GM12891 (cell line): Measurements from ENCODE around the gene LRP1B.

Source experiments
- DNase-seq: peaks from one replicate; pipeline ENCODE4 v3.0.0; 2011; ENCODE audit warnings: low spot score; ENCODE audit not compliant: insufficient read length
- FAIRE-seq: peaks from 2 replicates; lab custom pipeline; 2011; peaks lifted over from hg19 to GRCh38; lab: Jason Lieb, UNC
- PAX5 ChIP-seq: IDR thresholded peaks from 2 replicates; pipeline ENCODE4 v1.6.1; 2011; ENCODE audit warnings: low read length, moderate library complexity, mild to moderate bottlenecking; ENCODE audit not compliant: insufficient read depth, severe bottlenecking
- POLR2A ChIP-seq: IDR thresholded peaks from 2 replicates; pipeline ENCODE4 v1.6.1; 2011; ENCODE audit warnings: low read depth, low read length, control low read depth
- POLR2AphosphoS5 ChIP-seq: IDR thresholded peaks from 2 replicates; pipeline ENCODE4 v1.6.1; 2011; ENCODE audit warnings: low read depth, low read length, control low read depth
- POU2F2 ChIP-seq: IDR thresholded peaks from 2 replicates; pipeline ENCODE4 v1.6.1; 2011; ENCODE audit warnings: low read depth, mild to moderate bottlenecking, control low read depth, low read length, moderate library complexity
- SPI1 ChIP-seq: IDR thresholded peaks from 2 replicates; pipeline ENCODE4 v1.6.1; 2011; ENCODE audit warnings: low read depth, low read length, control low read depth
- TAF1 ChIP-seq: IDR thresholded peaks from 2 replicates; pipeline ENCODE4 v1.6.1; 2011; ENCODE audit warnings: low read depth, low read length, control low read depth

Gene LRP1B

GRCh38 chr2:142044197-142044596 lies 86.6 kb downstream of the LRP1B start:
- DNase-seq, result no peak
- no peak for TF ChIP-seq POLR2AphosphoS5
- no peak for TF ChIP-seq SPI1
- TF ChIP-seq TAF1, result no peak
- no peak for TF ChIP-seq PAX5
- TF ChIP-seq POU2F2, result no peak
- TF ChIP-seq POLR2A, result no peak
- no peak for FAIRE-seq

- FAIRE-seq, result no peak
- no peak for DNase-seq
Observed at GRCh38 chr2:142042536-142043199, 88.1 kb downstream of the LRP1B start.

GRCh38 chr2:142041996-142042395 lies 88.8 kb downstream of the LRP1B start:
- TF ChIP-seq POU2F2 (no peak), POLR2AphosphoS5 (no peak), SPI1 (no peak), POLR2A (no peak), TAF1 (no peak), PAX5 (no peak)
- FAIRE-seq, result no peak
- DNase-seq, result no peak

More at GRCh38 chr2:142042536-142043199, 88.1 kb downstream of the LRP1B start:
- TF ChIP-seq POLR2AphosphoS5 (no peak), POU2F2 (no peak), TAF1 (no peak), POLR2A (no peak)

GRCh38 chr2:142041105-142041504 lies 89.7 kb downstream of the LRP1B start:
- no peak for FAIRE-seq
- TF ChIP-seq POLR2AphosphoS5 (no peak), TAF1 (no peak), POU2F2 (no peak), PAX5 (no peak), POLR2A (no peak), SPI1 (no peak)
- DNase-seq, result no peak

- FAIRE-seq, result no peak
Observed at GRCh38 chr2:142040556-142040955, 90.3 kb downstream of the LRP1B start.

GRCh38 chr2:142038826-142039225 lies 92.0 kb downstream of the LRP1B start:
- no peak for TF ChIP-seq POU2F2
- DNase-seq (no peak), FAIRE-seq (no peak)

More at GRCh38 chr2:142040556-142040955, 90.3 kb downstream of the LRP1B start:
- no peak for TF ChIP-seq TAF1
- DNase-seq, result no peak

- no peak for TF ChIP-seq PAX5
- TF ChIP-seq SPI1, result no peak
- TF ChIP-seq POLR2A, result no peak
- no peak for TF ChIP-seq POLR2AphosphoS5
- FAIRE-seq (no peak), DNase-seq (no peak)
Observed at GRCh38 chr2:142037744-142038143, 93.1 kb downstream of the LRP1B start.

GRCh38 chr2:142037066-142037465 lies 93.8 kb downstream of the LRP1B start:
- FAIRE-seq (no peak), DNase-seq (no peak)
- TF ChIP-seq POU2F2, result no peak
- no peak for TF ChIP-seq POLR2AphosphoS5
- no peak for TF ChIP-seq SPI1
- TF ChIP-seq POLR2A, result no peak
- no peak for TF ChIP-seq TAF1
- no peak for TF ChIP-seq PAX5

GRCh38 chr2:142033393-142033792 lies 97.4 kb downstream of the LRP1B start:
- no peak for TF ChIP-seq TAF1
- no peak for TF ChIP-seq PAX5
- TF ChIP-seq SPI1, result no peak
- no peak for TF ChIP-seq POLR2A
- no peak for TF ChIP-seq POU2F2
- no peak for TF ChIP-seq POLR2AphosphoS5
- DNase-seq, result no peak
- FAIRE-seq, result no peak

GRCh38 chr2:142031656-142032055 lies 99.2 kb downstream of the LRP1B start:
- TF ChIP-seq TAF1, result no peak
- TF ChIP-seq PAX5, result no peak
- TF ChIP-seq POLR2AphosphoS5, result no peak
- TF ChIP-seq POU2F2, result no peak
- TF ChIP-seq SPI1, result no peak
- TF ChIP-seq POLR2A, result no peak
- no peak for DNase-seq
- no peak for FAIRE-seq

- no peak for DNase-seq
- TF ChIP-seq POLR2AphosphoS5 (no peak), PAX5 (no peak), POLR2A (no peak), TAF1 (no peak), SPI1 (no peak), POU2F2 (no peak)
- FAIRE-seq, result no peak
Observed at GRCh38 chr2:142030735-142031134, 100.1 kb downstream of the LRP1B start.
